ENCODE results near the gene UBE2H. TPM values are rescaled to one million over a fixed set of nuclear protein-coding genes. Genes with fewer than 3 reads are reported as not detected.
"Not testable (repeated sequence)": the region's sequence is repeated elsewhere in the genome, so short reads cannot be mapped to it uniquely, and the experiment has no call there.

Gene UBE2H
- total and polyA plus RNA-seq, 12 donors, result 26.0 to 222 (median 159) TPM

GRCh38 chr7:129896568-129897382, 56.0 kb downstream of the UBE2H start:
- Histone ChIP-seq H3K9me3 (no peaks in the 10 kb centered on the region), H3K36me3 (peaks cover 0 to 35% (median 0%) of the 10 kb centered on the region in 9 donors), H3K27me3 (no peaks in the 10 kb centered on the region), H3K4me3 (no peak overlapping the region), H3K27ac (peak overlapping the region in 1 of 10 donors; percentile 32), H3K4me1 (peaks cover 0 to 67% (median 45%) of the 10 kb centered on the region in 9 donors)
- no peak for ATAC-seq
- DNase-seq, result no peak
- no peak for TF ChIP-seq CTCF (IDR thresholded peaks at IDR 0.05)
- intact Hi-C loops (cut with DNase I), result no loop called here
- WGBS, 2 donors, result 79 to 80% methylated on average over 6 of the region's 6 CpGs

- Histone ChIP-seq H3K36me3 (peaks cover 0 to 20% (median 0%) of the 10 kb centered on the region in 9 donors), H3K27ac (peak overlapping the region in 1 of 10 donors; percentile 11), H3K4me1 (peaks cover 0 to 74% (median 55%) of the 10 kb centered on the region in 9 donors)
- H3K9me3 ChIP-seq; H3K4me3 ChIP-seq; DNase-seq; ATAC-seq; H3K27me3 ChIP-seq; intact Hi-C loops (cut with DNase I): not testable (repeated sequence)
- WGBS, 2 donors, result 93 to 99% methylated on average over 7 of the region's 7 CpGs
Observed at GRCh38 chr7:129894184-129894583, 58.6 kb downstream of the UBE2H start.

GRCh38 chr7:129890090-129890489, 62.7 kb downstream of the UBE2H start:
- Histone ChIP-seq H3K4me3 (no peak overlapping the region), H3K27me3 (no peaks in the 10 kb centered on the region), H3K27ac (peak overlapping the region in 1 of 10 donors; percentile 17), H3K9me3 (no peaks in the 10 kb centered on the region), H3K4me1 (peaks cover 4 to 78% (median 47%) of the 10 kb centered on the region in 9 donors), H3K36me3 (peaks cover 0 to 19% (median 0%) of the 10 kb centered on the region in 9 donors)
- WGBS, 2 donors, result 93 to 94% methylated on average over 9 of the region's 9 CpGs
- ATAC-seq (no peak), DNase-seq (no peak)
- no peak for TF ChIP-seq CTCF (IDR thresholded peaks at IDR 0.05)
- intact Hi-C loops (cut with DNase I), result no loop called here

- H3K36me3 ChIP-seq, result peaks cover 0 to 25% (median 0%) of the 10 kb centered on the region in 9 donors
- TF ChIP-seq CTCF (IDR thresholded peaks at IDR 0.05), result no peak
- H3K4me3 ChIP-seq, result no peak overlapping the region
- H3K27me3 ChIP-seq, result no peaks in the 10 kb centered on the region
- H3K4me1 ChIP-seq, result peaks cover 4 to 74% (median 47%) of the 10 kb centered on the region in 9 donors
- ATAC-seq, result peak in 2 of 8 donors; percentile 19
- 56 to 63% methylated on average over 5 of the region's 5 CpGs for WGBS, 2 donors
- H3K9me3 ChIP-seq, result no peaks in the 10 kb centered on the region
- no peak for DNase-seq
- H3K27ac ChIP-seq, result peak overlapping the region in 2 of 10 donors; percentile 17 to 66
- intact Hi-C loops (cut with DNase I), result no loop called here
Observed at GRCh38 chr7:129889133-129889844, 63.5 kb downstream of the UBE2H start.
